ENCODE data around the gene CDC42EP3.

The CDC42EP3 gene

DNA sequence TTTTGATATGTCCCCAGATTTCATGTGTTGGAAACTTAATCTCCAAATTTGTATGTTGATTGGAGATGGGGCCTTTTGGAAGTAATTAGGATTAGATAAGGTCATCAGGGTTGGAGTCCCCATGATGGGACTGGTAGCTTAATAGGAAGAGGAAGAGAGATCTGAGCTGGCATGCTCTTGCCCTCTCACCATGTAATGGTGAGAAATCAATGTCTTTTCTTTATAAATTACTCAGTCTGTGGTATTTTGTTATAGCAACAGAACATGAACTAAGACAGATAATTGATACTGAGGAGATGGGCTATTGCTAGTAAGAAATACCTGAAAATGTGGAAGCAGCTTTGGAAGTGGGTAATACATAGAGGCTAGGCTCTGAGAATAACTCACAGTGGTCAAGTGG, 48.0 kb downstream of the CDC42EP3 start:
- peak overlapping the region; percentile 91 for H3K27ac ChIP-seq
- no peak for DNase-seq (ENCODE audit: low read depth, low spot score)

DNA sequence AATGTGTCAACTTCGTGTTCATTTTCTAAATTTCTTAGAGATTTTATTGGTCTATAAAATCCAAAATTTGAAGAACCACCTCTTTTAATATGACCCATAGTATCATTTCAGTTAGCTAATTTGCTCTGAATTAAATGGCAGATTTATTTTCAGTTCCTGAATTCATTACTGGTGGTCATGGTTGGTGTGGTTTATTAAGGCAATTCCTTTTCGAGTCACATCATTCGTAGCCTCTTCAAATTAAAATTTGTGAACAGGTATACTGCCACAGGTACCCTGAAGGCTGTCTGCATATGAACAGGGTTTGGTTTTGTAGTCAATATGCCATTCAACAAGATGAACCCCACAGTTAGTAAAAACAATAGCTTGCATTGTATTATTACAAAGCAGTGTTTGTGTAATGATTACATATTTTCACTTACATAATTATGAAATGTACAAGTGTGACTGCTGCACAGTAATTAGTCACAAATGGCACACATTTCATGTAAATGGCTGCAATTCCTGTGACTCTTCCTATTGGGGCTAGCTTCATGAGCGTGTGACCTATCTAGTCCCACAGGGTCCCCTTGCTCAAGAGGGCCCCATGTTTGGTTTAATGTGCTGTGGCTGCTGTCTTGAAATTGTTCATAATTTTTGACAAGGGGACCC, 48.9 kb downstream of the CDC42EP3 start:
- H3K27ac ChIP-seq: no peak overlapping the region
- DNase-seq (ENCODE audit: low read depth, low spot score): no peak

GRCh38 chr2:37621199-37621598, 50.2 kb downstream of the CDC42EP3 start:
- H3K27ac ChIP-seq: no peak overlapping the region
- DNase-seq (ENCODE audit: low read depth, low spot score): no peak

DNA sequence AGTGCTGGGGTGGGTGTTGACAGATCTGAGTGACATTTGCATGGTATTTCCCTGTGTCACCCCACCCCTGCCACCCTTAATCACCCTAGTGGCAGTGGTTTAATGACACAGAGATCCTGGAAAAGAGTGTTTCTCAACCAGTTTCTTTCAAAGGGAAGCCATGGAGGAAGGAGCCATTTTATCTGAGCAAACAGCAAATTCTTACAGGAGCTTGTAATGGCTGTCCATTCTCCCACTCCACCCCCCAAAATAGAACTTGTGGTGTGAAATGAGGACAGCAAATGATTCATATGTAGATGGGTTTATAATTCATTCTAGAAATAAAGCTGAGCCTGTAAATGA, 51.5 kb downstream of the CDC42EP3 start:
- H3K27ac ChIP-seq: no peak overlapping the region
- DNase-seq (ENCODE audit: low read depth, low spot score): no peak

GRCh38 chr2:37619230-37619958, 52.0 kb downstream of the CDC42EP3 start:
- DNase-seq (ENCODE audit: low read depth, low spot score): no peak
- H3K27ac ChIP-seq: no peak overlapping the region

DNA sequence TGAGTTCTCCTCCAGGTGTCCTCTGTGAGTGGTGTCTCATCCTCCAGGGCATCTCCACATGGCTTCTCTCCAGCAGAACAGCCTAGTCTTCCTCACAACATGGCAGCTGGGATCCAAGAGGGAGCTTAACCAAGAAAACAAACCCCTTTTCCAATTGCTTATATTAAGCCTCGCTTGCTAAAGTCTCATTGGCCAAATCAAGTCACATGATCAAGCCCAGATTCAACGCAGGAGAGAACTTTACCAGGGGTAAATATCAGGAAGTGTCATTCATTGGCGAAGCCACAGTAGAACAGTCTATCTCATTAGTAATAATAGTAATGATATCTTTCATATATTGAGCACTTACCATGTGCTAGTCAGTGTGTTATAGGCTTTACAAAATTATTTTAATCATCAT, 53.1 kb downstream of the CDC42EP3 start:
- H3K27ac ChIP-seq: no peak overlapping the region
- no peak for DNase-seq (ENCODE audit: low read depth, low spot score)

- DNase-seq (ENCODE audit: low read depth, low spot score): no peak
- H3K27ac ChIP-seq: no peak overlapping the region
Observed at GRCh38 chr2:37617119-37617892, 54.1 kb downstream of the CDC42EP3 start.

- DNase-seq (ENCODE audit: low read depth, low spot score): no peak
- H3K27ac ChIP-seq: no peak overlapping the region
Observed at GRCh38 chr2:37616677-37617005, 54.8 kb downstream of the CDC42EP3 start.

GRCh38 chr2:37615804-37616676, 55.4 kb downstream of the CDC42EP3 start:
- no peak for DNase-seq (ENCODE audit: low read depth, low spot score)
- H3K27ac ChIP-seq: no peak overlapping the region

GRCh38 chr2:37614061-37614738, 57.2 kb downstream of the CDC42EP3 start:
- peak; percentile 18 for DNase-seq (ENCODE audit: low read depth, low spot score)
- no peak overlapping the region for H3K27ac ChIP-seq

DNA sequence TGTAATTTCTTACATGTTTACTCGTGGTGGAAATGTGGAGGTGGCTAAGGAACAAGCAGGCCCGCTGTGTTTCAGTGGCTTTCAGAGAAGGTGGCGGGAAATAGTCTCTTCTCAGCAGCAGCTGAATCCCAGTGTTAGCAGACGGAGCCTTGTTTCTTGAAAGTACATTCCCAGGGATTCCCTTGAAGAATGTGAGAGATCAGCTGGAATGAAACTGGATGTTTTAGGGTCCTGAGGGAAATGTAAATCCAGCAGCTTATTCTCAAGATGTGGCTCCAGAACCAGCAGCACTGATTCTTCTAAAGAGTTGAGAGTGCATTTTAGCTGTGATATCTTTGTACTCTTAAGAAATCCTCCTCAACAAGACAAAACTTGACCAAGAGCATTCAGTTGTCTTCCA, 59.1 kb downstream of the CDC42EP3 start:
- no peak for DNase-seq (ENCODE audit: low read depth, low spot score)
- no peak overlapping the region for H3K27ac ChIP-seq

DNA sequence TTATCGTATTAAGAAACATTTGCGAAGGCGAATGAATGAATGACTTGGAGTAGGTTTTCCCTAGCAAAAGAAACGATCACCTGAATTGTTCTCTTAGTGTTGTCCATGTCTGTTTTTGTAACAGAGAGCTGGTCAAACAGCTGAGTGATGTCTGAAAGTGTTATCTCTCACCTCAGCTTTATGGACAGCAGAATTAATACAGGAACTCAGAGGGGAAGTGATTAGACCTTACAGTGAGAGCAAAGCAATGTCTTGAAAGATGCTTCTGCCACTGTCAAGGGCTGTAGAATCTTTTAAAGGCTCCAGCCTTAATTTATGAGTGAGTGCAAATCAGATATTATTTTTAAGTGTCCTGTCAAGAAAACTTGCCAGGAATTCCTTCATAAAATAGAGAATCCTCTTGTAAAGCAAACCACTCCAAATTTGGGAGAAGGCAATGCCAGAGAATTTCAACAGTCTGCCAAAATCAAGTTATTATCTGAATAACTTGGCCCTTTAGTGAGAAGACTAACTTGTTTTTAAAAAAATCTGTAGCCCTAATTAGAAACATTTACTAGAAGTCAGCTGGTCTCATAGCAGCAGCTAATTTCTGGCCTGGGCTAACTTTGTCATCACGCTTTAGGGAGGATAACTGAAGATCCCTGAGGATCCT, 60.7 kb downstream of the CDC42EP3 start:
- no peak overlapping the region for H3K27ac ChIP-seq
- no peak for DNase-seq (ENCODE audit: low read depth, low spot score)

DNA sequence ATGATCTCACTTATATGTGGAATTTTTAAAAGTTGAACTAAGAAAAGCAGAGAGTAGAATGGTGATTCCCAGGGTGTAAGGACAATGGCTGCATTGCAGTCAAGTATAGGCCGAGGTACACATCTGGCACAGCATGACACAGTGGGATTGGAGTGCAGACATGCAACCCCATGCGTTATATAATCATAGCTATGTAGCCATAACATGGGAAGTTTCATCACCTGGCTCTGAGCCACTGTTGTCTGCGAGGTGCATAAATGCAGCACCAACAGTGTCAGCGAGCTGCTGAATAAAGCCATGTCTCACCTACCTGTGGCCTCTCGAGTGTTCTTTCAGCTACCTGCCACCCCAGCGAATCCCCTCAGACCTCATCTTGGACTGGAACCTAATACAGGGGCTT, 61.7 kb downstream of the CDC42EP3 start:
- no peak for DNase-seq (ENCODE audit: low read depth, low spot score)
- H3K27ac ChIP-seq: no peak overlapping the region

GRCh38 chr2:37604716-37605115, 66.7 kb downstream of the CDC42EP3 start:
- DNase-seq (ENCODE audit: low read depth, low spot score): no peak
- H3K27ac ChIP-seq: no peak overlapping the region

DNA sequence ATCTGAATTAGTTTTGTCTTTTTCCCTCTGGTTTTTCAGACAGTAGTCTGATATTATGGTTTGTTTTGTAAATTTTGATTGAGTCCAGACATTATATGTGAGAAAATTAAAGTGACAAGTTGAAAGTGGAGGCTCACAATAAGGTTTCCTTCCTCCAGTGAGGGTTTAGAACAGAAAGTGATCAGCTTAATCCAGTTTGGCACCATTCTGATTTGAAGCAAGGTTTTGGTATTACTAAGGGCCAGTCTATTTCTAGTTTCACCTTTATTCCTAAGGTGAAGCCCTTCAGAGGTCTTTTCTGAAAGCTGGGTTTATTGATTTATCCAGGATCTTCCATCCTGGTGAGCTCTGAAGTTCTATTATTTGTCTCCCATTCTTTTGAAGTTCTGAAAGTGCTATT, 68.7 kb downstream of the CDC42EP3 start:
- H3K27ac ChIP-seq: no peak overlapping the region
- DNase-seq (ENCODE audit: low read depth, low spot score): no peak

- DNase-seq (ENCODE audit: low read depth, low spot score): no peak
- no peak overlapping the region for H3K27ac ChIP-seq
Observed at GRCh38 chr2:37602040-37602439, 69.4 kb downstream of the CDC42EP3 start.

GRCh38 chr2:37601569-37601968, 69.9 kb downstream of the CDC42EP3 start:
- no peak for DNase-seq (ENCODE audit: low read depth, low spot score)
- H3K27ac ChIP-seq: no peak overlapping the region

DNA sequence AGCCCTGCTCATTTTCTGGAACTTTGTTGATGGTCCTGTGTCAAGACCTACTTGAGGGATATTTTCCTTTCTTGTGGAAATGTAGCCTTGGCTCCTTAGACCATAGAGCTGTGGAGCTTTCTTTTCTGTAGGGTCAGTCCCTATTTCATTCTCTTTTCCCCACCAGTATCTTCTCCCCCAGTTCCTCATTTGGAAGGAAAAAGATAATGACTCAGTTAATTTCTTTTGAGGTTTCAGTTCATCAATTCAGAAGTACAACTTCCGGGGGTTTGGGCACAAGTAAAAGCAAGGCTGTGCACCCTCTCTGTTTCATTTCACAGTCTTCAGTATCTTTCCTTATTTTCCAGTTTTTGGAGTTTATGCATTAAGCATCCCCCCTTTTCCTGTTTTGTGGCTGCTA, 70.7 kb downstream of the CDC42EP3 start:
- no peak overlapping the region for H3K27ac ChIP-seq
- no peak for DNase-seq (ENCODE audit: low read depth, low spot score)

DNA sequence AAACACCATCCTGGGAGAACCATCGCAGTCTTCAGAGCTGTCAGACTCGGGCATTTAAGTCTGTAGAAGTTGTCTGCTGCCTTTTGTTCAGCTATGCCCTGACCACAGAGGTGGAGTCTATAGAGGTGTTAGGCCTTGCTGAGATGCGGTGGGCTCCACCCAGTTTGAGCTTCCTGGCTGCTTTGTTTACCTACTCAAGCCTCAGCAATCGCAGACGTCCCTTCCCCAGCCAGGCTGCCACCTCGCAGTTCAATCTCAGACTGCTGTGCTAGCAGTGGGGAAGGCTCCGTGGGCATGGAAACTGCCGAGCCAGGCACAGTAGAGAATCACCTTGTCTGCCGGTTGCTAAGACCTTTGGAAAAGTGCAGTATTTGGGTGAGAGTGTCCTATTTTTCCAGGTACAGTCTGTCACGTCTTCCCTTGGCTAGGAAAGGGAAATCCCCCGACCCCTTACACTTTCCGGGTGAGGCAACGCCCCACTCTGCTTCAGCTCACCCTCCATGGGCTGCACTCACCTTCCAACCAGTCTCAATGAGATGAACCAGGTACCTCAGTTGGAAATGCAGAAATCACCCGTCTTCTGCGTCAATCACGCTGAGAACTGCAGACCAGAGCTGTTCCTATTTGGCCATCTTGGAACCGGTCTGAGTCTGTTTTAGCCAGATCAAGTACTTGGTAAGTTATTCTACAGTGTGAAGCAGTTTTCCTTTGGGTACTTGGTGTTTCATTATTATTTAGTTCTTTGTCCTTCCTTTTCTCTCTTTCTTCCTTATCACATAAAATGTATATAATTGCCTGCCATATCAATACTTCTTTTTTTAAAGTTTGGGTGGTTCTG, 71.5 kb downstream of the CDC42EP3 start:
- no peak overlapping the region for H3K27ac ChIP-seq
- no peak for DNase-seq (ENCODE audit: low read depth, low spot score)

Measured in epithelial cell of prostate (primary cell).